ENCODE data around the gene KXD1.

The KXD1 gene

GRCh38 chr19:18607226-18608101 is 49.8 kb downstream of the KXD1 start:
- DNase-seq (ENCODE audit: low read depth) = no peak
- no peak for TF ChIP-seq CTCF (IDR thresholded peaks at IDR 0.05; ENCODE audit: control insufficient read depth, extremely low read depth, insufficient read depth)
- H3K4me3 ChIP-seq (ENCODE audit: low read depth, low read length) = no peak overlapping the region

- TF ChIP-seq CTCF (IDR thresholded peaks at IDR 0.05; ENCODE audit: control insufficient read depth, extremely low read depth, insufficient read depth) = no peak
- no peak overlapping the region for H3K4me3 ChIP-seq (ENCODE audit: low read depth, low read length)
- no peak for DNase-seq (ENCODE audit: low read depth)
Measured at GRCh38 chr19:18608102-18608804, 50.6 kb downstream of the KXD1 start.

- no peak for TF ChIP-seq CTCF (IDR thresholded peaks at IDR 0.05; ENCODE audit: control insufficient read depth, extremely low read depth, insufficient read depth)
- no peak for DNase-seq (ENCODE audit: low read depth)
Measured at GRCh38 chr19:18608805-18609716, 51.4 kb downstream of the KXD1 start.

GRCh38 chr19:18609717-18610051 is 52.0 kb downstream of the KXD1 start:
- no peak for TF ChIP-seq CTCF (IDR thresholded peaks at IDR 0.05; ENCODE audit: control insufficient read depth, extremely low read depth, insufficient read depth)
- DNase-seq (ENCODE audit: low read depth) = no peak
- no peak overlapping the region for H3K4me3 ChIP-seq (ENCODE audit: low read depth, low read length)

More at GRCh38 chr19:18608805-18609716, 51.4 kb downstream of the KXD1 start:
- no peak overlapping the region for H3K4me3 ChIP-seq (ENCODE audit: low read depth, low read length)

GRCh38 chr19:18610245-18610555 is 52.5 kb downstream of the KXD1 start:
- DNase-seq (ENCODE audit: low read depth) = no peak
- H3K4me3 ChIP-seq (ENCODE audit: low read depth, low read length) = no peak overlapping the region
- no peak for TF ChIP-seq CTCF (IDR thresholded peaks at IDR 0.05; ENCODE audit: control insufficient read depth, extremely low read depth, insufficient read depth)

GRCh38 chr19:18610556-18611326 is 53.1 kb downstream of the KXD1 start:
- no peak for DNase-seq (ENCODE audit: low read depth)
- TF ChIP-seq CTCF (IDR thresholded peaks at IDR 0.05; ENCODE audit: control insufficient read depth, extremely low read depth, insufficient read depth) = no peak
- no peak overlapping the region for H3K4me3 ChIP-seq (ENCODE audit: low read depth, low read length)

Data from LNCaP clone FGC (cell line).